Measurements from ENCODE around the gene B4GALT3. TPM values are rescaled to one million over a fixed set of nuclear protein-coding genes. Genes with fewer than 3 reads are reported as not detected.

B4GALT3 gene
- total RNA-seq, 1 donor from 2014 or later = 9.5 TPM

- H3K27ac Mint-ChIP-seq = no peak overlapping the region
- H3K9me3 ChIP-seq (ENCODE audit: low read depth) = no peaks in the 10 kb centered on the region
- DNase-seq (ENCODE audit: low spot score) = no peak
- peaks cover 13% of the 10 kb centered on the region for H3K4me1 Mint-ChIP-seq
- no peak overlapping the region for H3K9ac ChIP-seq
- no peak for TF ChIP-seq EZH2phosphoT487 (IDR thresholded peaks at IDR 0.05)
- TF ChIP-seq, protein P1, sequence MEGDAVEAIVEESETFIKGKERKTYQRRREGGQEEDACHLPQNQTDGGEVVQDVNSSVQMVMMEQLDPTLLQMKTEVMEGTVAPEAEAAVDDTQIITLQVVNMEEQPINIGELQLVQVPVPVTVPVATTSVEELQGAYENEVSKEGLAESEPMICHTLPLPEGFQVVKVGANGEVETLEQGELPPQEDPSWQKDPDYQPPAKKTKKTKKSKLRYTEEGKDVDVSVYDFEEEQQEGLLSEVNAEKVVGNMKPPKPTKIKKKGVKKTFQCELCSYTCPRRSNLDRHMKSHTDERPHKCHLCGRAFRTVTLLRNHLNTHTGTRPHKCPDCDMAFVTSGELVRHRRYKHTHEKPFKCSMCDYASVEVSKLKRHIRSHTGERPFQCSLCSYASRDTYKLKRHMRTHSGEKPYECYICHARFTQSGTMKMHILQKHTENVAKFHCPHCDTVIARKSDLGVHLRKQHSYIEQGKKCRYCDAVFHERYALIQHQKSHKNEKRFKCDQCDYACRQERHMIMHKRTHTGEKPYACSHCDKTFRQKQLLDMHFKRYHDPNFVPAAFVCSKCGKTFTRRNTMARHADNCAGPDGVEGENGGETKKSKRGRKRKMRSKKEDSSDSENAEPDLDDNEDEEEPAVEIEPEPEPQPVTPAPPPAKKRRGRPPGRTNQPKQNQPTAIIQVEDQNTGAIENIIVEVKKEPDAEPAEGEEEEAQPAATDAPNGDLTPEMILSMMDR (IDR thresholded peaks at IDR 0.05) = no peak
- TF ChIP-seq EZH2 (IDR thresholded peaks at IDR 0.05) = no peak
- no peaks in the 10 kb centered on the region for H3F3A ChIP-seq (ENCODE audit: low read depth)
- no peak overlapping the region for H3K4me2 ChIP-seq
- no peaks in the 10 kb centered on the region for H3K36me3 Mint-ChIP-seq
- no peaks in the 10 kb centered on the region for H3K9me3 Mint-ChIP-seq
- no peak overlapping the region for H3K4me3 Mint-ChIP-seq
- H4K20me1 ChIP-seq (ENCODE audit: low read depth) = no peaks in the 10 kb centered on the region
- peaks cover 19% of the 10 kb centered on the region for H3K27me3 Mint-ChIP-seq (ENCODE audit: insufficient read depth, low read depth)
- no peaks in the 10 kb centered on the region for H3K27me3 ChIP-seq
- H3K4me3 ChIP-seq = no peak overlapping the region
- no peak overlapping the region for H2AFZ ChIP-seq (replicated peaks)
- no peaks in the 10 kb centered on the region for H3K36me3 ChIP-seq
- H3K4me1 ChIP-seq = no peaks in the 10 kb centered on the region
- H3K79me2 ChIP-seq (ENCODE audit: low read depth) = no peaks in the 10 kb centered on the region
- no peak overlapping the region for H3K27ac ChIP-seq
Measured at GRCh38 chr1:161188381-161188780, 11.1 kb upstream of the B4GALT3 start.

DNA sequence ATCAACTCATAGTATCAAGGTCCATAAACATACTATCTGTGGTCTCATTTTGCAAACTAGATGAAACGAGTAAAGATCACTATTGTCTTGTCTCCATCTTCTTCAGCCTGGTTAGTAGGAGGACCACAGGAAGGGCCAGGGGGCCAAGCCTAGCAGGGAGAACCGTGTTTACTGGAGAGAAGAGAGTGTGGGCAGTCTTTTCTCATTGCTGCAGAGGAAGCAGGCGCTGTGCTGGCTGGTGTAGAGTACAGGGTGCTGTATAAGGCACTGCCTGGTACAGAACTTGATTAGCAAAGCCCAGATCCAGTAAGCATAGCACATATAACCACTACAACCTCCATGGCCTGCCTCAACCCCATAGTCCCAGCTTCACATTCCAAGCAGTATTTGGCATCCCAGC is 10.0 kb upstream of the B4GALT3 start:
- Histone ChIP-seq H4K20me1 (ENCODE audit: low read depth) (no peaks in the 10 kb centered on the region), H3K9me3 (ENCODE audit: low read depth) (no peaks in the 10 kb centered on the region), H3K27ac (no peak overlapping the region), H3K4me1 (no peaks in the 10 kb centered on the region), H3K9ac (no peak overlapping the region), H2AFZ (replicated peaks) (no peak overlapping the region), H3K27me3 (no peaks in the 10 kb centered on the region), H3K4me2 (no peak overlapping the region), H3K4me3 (no peak overlapping the region), H3K79me2 (ENCODE audit: low read depth) (no peaks in the 10 kb centered on the region), H3K36me3 (no peaks in the 10 kb centered on the region), H3F3A (ENCODE audit: low read depth) (no peaks in the 10 kb centered on the region)
- H3K36me3 Mint-ChIP-seq = no peaks in the 10 kb centered on the region
- no peak overlapping the region for H3K27ac Mint-ChIP-seq
- H3K27me3 Mint-ChIP-seq (ENCODE audit: insufficient read depth, low read depth) = peaks cover 19% of the 10 kb centered on the region
- no peak overlapping the region for H3K4me3 Mint-ChIP-seq
- H3K9me3 Mint-ChIP-seq = no peaks in the 10 kb centered on the region
- TF ChIP-seq EZH2phosphoT487 (IDR thresholded peaks at IDR 0.05) (no peak), EZH2 (IDR thresholded peaks at IDR 0.05) (no peak)
- TF ChIP-seq, protein P1 (IDR thresholded peaks at IDR 0.05) = no peak
- peaks cover 7% of the 10 kb centered on the region for H3K4me1 Mint-ChIP-seq
- DNase-seq (ENCODE audit: low spot score) = no peak

DNA sequence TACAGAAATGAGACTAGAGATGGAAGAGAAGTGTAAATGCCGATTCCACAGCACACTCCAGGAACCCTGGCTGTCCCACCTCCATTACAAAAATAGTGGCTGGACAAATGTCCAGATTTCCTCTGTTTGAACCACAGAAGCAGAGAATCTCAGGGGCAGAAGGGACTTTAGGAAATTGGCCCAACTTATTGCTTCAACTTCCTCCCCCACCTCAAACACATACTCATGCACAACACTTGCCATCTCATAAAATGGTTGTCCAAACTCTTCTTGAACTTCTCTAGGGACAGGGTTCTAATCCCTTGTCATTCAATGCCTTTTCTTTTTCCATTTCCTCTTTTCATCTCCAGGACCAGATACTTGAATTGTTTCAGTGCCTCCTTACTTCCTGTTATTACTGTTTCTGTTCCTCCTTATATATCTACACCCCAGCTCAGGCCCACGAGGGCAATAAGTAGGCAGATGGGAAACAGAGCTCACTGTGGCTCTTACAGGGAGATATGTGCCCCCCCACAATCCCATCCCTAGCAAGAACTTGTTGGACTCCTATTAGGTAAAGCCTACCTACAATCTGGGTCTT is 8.5 kb upstream of the B4GALT3 start:
- no peak for TF ChIP-seq EZH2phosphoT487 (IDR thresholded peaks at IDR 0.05)
- TF ChIP-seq, protein P1 (IDR thresholded peaks at IDR 0.05) = no peak
- no peak for TF ChIP-seq EZH2 (IDR thresholded peaks at IDR 0.05)
- Histone ChIP-seq H3K4me3 (no peak overlapping the region), H3K9ac (no peak overlapping the region), H3K79me2 (ENCODE audit: low read depth) (no peaks in the 10 kb centered on the region), H3K27me3 (no peaks in the 10 kb centered on the region), H3K4me1 (no peaks in the 10 kb centered on the region), H3K4me2 (no peak overlapping the region), H3F3A (ENCODE audit: low read depth) (no peaks in the 10 kb centered on the region), H3K36me3 (no peaks in the 10 kb centered on the region), H2AFZ (replicated peaks) (no peak overlapping the region), H4K20me1 (ENCODE audit: low read depth) (no peaks in the 10 kb centered on the region), H3K27ac (no peak overlapping the region), H3K9me3 (ENCODE audit: low read depth) (no peaks in the 10 kb centered on the region)
- H3K4me1 Mint-ChIP-seq = peaks cover 3% of the 10 kb centered on the region
- DNase-seq (ENCODE audit: low spot score) = no peak
- H3K27ac Mint-ChIP-seq = no peak overlapping the region
- no peak overlapping the region for H3K4me3 Mint-ChIP-seq
- no peaks in the 10 kb centered on the region for H3K36me3 Mint-ChIP-seq
- no peaks in the 10 kb centered on the region for H3K9me3 Mint-ChIP-seq
- peaks cover 14% of the 10 kb centered on the region for H3K27me3 Mint-ChIP-seq (ENCODE audit: insufficient read depth, low read depth)

Data from neural progenitor cell (in vitro differentiated cells).